ENCODE results near the gene ARRDC3.

ARRDC3 gene

DNA sequence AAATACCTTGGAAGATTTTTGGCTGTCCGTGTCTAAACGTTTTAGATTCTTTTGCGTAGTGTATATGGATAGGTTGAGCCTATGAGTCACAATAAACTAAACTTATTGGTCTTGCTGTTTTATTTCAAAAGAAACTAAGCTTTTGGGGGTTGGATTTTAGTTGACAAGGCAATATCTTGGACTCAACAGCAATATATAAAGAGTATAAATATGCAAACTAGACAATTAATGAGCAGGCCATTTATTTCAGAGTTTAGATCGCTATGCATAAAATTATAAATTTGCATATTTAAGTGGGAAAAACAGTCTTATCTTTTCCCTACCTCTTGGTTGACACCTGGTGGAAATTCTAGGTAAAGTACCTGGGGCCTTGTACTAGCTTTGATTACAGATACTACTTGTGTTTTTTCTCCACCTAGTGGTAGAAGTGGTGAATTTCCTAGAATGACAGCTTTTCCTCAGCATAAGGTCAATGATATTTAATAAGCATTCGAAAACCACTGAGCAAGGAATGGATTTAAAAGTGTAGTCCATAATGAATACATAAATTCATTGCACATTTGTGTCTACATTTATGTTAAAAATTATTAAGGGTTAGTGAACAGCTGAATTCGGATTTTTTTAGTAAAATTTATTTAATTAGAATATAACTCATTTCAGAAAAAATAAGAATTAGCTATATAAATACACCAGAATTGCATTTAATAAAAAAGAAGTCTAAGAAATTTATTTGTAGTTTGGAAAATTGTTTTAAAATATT lies 1.7 kb upstream of the ARRDC3 start:
- FAIRE-seq, result no peak
- DNase-seq (ENCODE audit: low spot score), result peak; percentile 60

DNA sequence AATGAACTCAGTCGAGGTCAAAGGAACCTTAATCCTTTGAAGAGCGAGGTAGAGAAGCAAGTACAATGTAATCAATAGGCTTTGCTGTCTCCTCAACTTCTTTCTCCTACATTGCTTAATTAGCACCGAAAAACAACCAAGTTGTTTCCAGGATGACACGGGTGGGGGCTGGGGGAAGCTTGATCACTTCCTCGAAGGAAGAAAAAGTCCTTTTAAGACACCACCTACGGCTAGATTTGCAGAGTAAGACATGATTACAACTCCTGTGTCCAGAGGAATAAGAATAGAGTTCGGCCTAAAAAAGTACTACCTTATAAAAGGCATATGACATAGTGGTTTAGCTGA lies 811 bp upstream of the ARRDC3 start:
- FAIRE-seq, result no peak
- no peak for DNase-seq (ENCODE audit: low spot score)

DNA sequence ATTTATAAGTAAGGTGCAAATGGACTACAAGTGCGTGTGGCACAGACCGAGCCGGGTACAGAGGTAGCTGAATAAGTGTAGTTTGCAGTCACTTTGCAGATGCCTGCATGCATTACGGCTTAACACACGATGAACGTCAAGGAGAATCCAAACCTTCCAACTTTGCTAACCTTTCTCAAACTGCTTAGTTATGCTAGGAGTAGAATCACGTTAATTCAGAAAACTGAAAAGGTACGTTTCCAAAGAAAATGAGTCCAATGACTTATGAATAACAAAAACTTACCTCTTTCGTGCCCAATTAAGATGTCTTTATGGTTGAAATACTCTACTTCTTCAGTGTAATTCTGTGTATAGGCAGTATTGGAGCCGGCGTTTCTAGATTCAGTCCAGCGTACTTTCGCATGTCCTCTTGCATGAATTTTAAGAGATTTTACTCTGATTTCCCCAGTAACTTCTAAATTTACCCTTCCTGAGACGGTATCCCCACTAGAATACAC lies 539 bp downstream of the ARRDC3 start:
- FAIRE-seq, result no peak
- no peak for DNase-seq (ENCODE audit: low spot score)

DNA sequence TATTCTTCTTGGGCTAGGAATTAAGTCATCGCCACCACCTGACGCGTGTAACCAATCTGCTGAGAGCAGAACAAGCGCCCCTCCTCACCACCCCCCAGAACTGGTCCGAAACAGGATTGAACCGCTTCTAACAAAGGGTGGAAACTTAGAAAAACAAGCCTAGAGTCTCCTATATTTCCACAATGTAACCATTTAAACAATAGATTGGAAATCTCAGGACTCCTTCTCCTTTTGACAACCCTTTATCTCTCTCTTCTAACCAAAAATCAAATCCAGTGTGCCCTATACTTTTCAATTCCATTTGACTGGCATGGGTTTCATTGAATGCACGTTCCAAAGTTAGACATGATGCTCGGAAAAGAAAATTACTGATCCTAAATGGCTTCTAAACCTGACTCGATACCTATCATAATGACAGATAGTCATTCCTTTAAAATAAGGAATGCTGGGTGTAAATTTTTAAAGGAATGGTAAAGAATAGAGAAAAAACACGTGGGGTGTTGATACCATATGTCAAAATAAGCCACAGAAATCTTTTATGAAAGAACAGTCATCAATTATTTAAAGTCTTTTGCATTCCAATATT lies 1.2 kb downstream of the ARRDC3 start:
- DNase-seq (ENCODE audit: low spot score) (peak; percentile 64), FAIRE-seq (no peak)

DNA sequence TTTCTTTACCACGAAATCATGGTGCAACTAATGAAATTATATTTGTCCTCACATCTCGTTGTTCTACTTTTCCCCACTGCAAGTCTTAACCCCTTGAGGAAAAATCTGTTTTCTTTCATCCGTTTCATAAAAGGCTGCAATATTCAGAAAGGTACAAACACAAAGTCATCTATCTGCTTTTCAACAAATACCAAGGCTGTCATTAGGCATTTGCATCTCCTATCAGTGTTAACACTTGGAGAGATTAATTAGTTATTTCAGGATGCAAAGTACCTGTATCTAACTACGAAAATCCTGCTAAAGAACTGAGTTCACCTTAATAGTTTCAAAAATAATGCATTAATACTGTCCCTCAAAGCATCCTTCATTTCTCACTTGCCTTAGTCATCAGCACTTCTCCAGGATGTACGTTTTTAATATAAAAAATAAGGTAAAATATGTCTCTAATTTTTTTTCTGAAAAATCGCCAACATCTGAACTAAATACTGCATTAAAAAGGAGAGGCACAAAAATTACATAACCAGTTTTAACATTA lies 1.8 kb downstream of the ARRDC3 start:
- FAIRE-seq, result no peak
- no peak for DNase-seq (ENCODE audit: low spot score)

DNA sequence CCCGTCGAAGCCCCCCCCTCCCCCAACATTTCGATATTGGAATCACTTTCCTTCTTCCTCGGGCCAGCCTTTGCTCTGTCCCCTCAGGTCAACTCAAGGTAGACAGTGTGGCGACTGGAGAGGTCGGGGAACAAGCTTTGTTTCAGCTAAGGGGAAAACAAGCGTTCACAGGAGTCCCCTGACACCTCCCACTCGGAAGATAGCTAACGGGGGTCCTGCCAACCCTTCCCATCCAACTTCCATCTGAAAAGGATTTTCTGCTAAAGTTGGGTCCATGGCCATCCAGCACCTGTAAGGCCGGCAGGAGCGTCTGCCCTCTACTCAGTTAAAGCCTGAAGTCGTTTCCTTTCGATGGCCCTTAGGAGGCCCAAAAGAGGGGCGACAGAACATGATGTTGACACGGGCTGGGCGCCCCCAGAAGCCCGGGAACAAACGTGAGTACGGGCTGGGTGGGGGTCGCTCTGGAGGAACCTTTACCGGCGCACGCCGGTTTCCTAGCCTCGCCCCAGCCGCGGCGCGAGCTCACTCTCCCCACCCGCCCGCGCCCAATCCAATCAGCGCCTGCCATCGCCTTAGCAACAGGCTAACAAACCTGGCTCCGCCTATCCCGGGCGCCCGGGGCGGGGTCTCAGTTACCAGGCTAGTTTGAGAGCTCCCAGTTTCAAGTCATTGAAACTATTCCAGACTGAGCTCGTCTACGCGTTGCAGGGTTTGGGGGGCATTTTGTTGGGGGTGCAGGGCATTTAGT lies 2.5 kb downstream of the ARRDC3 start:
- peak; percentile 89 for DNase-seq (ENCODE audit: low spot score)
- no peak for FAIRE-seq

DNA sequence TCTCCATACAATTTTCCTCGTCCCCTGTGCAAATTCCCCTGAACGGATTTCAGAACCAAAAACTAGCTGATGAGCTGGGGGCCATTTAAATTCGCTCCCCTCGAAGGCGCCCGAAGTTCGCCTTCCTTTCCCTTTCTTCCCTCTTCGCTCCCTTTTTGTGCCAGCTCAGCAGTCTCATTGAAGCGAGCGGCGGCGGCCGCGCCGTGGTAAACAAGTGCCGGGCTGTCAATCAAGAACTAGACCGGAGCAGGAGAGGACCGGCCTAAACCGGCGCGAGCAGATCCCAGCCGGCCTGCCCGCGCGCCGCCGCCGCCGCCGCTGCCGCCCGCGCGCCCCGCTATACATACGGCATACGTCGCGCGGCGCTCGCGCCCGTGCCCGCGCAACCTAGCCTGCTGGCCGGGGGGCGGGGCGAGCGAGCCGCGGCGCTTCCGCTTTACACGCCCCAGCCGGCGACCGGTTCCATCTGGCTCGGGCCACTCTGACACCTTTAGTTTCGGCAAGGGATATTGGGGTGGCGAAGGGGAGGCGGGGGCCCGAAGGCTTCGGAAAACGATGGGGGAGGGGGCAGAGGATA lies 3.1 kb downstream of the ARRDC3 start:
- FAIRE-seq, result peak; percentile 90

DNA sequence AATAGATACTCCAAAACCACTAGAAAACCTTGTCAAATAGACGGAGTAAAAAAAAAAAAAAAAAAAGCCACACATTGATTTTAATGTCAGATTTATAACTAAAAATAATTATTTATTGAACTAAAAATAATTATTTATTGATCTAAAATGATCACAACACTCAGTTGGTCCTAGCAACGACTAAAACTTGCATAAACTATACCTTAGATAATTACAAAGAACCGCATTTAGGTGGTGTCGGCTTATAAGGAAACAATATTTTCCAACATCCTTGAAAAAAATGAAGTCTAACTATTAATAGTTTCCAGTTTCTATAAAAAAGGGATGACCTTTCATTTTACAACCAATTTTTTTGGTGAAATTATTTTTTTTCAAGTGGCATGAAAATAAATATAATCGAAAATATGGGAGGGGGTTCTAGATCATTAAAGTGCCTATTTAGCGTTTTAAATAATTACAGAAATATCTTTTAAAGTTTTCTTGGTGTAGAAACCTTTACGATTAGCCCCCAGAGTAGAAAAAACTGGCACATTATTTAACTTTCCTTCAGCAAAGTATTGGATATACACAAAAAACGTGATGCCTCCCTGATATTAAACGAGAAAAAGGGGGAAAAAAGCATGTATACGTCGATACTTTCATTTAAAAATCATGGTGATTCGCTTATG lies 3.7 kb downstream of the ARRDC3 start:
- DNase-seq (ENCODE audit: low spot score), result no peak
- no peak for FAIRE-seq

More for the DNA sequence above, 3.1 kb downstream of the ARRDC3 start:
- DNase-seq (ENCODE audit: low spot score), result peak; percentile 86

DNA sequence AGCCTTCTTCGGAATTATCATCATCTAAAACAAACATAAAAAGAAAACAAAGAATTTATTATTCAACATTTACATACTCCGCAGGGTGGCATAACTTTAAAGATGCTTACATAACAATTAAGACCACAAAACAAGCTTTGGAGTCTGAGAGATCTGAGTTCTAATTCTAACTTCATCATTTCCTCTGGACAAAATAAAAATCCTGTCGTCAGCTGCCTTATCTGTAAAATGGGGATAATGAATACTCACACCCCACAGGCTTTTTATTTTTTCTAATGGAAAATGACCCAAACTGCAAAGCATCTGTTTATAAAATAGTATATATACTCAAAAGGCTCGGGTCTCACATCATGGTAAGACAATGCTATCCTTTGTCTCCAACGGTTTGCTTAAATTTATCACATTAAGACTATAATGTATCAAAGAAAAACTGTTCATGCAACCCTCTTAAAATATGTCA lies 4.3 kb downstream of the ARRDC3 start:
- no peak for DNase-seq (ENCODE audit: low spot score)
- FAIRE-seq, result no peak

DNA sequence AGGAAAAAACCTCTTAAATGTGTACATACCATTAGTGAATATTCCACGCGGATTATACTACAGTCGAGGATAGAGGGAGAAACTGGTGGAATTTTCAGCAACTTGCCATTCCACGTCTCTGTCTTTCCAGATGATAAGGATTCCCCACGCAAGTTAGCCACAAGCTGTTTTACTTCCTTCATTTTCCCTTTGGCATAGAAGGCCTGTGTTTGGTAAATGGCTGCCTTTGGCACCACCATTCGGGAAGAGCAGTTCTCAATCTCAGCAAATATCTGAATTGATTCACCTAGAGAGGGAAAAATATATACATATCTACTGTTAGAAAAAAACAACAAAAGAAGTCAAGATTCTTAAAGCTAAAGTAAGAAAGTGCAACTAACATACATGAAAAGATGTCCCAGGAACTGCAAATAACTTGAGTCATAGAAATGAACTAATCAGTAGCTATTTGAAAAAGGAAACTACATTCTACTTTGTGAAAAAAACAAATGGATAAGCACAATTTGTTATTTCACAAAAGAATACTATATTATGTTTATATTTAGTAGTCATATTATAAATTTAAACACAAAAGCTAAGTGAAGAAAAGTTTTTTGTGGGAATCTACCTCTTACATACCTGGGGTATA lies 8.1 kb downstream of the ARRDC3 start:
- DNase-seq (ENCODE audit: low spot score), result no peak
- FAIRE-seq, result no peak

DNA sequence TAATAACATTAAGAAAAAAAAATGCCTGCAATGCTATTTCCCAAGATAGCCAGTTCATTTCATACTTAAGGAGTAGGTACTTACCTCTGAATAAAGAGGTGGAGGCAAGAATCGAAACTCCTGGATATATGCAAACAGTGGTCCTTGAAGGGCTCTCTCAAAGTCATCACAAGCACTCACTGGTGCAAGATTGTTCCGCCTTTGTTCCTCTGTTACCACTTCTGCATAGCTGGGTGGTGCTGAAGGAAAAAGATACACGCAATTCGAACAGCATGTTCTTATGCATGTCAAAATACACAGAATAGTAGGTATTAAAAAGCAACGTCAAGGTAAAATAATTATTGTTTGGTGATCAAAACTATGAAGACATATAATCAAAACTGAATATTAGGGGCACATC lies 9.5 kb downstream of the ARRDC3 start:
- no peak for FAIRE-seq

DNA sequence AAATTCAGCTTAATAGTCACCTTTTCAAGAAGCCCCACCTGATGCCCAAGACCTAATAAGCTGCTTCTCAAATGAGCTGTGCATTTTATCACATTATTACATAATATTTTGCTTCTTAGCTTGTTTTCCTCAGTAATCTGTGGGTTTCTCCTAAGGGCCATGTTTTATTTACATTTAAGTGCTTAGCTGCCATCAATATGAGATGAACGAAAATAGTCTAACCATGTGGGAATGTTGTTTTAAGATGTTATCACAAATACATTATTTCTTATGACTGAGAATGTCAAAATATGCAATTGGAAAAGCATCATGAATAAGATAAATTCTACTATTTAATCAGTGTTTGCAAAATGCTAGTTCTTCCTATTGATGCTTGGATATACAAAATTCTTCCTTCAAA lies 10.1 kb downstream of the ARRDC3 start:
- DNase-seq (ENCODE audit: low spot score) (no peak), FAIRE-seq (no peak)

More for the DNA sequence above, 9.5 kb downstream of the ARRDC3 start:
- DNase-seq (ENCODE audit: low spot score), result no peak

DNA sequence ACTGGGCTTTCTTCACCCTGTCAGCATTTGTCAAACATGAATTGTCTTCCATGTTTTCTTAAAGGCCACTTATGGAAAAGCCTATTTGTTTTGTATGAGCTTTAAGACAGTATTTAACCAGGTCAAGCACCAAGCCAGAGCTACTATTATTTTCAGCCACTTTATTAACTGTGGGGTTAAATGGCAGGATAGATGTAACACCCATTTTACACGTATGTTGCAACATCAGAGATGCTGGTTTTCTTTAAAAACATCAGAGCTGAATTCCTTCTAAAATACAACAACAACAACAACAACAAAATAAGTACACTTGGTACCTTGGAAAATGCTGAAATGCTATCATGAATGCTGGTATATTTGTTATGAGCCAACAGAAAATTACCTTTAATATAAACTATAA lies 13.6 kb downstream of the ARRDC3 start:
- FAIRE-seq (no peak), DNase-seq (ENCODE audit: low spot score) (no peak)

DNA sequence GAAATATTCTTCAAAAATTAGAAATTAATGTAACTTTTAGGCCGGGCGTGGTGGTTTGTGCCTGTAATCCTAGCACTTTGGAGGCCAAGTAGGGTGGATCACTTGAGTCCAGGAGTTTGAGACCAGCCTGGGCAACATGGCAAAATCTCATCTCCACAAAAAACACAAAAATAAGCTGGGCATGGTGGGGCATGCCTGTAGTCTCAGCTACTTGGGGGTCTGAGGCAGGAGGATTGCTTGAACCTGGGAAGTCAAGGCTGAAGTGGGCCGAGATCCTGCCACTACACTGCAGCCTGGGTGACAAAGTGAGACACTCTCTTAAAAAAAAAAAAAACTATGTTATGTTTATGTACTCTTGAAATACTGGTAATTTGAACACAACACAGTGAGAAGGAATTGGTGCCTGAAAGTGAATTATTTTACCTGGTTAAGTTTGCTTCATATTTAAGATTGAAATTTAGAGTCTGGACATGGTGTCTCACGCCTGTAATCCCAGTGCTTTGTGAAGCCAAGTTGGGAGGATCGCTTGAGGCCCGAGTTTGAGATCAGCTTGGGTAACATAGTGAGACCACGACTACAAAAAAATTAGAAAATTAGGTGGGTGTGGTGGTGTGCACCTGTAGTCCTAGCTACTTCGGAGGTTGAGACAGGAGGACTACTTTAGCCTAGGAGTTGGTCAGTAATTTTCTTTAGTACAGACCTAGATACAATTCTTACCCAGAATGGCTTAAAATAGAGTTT lies 15.0 kb downstream of the ARRDC3 start:
- DNase-seq (ENCODE audit: low spot score) (no peak), FAIRE-seq (no peak)

DNA sequence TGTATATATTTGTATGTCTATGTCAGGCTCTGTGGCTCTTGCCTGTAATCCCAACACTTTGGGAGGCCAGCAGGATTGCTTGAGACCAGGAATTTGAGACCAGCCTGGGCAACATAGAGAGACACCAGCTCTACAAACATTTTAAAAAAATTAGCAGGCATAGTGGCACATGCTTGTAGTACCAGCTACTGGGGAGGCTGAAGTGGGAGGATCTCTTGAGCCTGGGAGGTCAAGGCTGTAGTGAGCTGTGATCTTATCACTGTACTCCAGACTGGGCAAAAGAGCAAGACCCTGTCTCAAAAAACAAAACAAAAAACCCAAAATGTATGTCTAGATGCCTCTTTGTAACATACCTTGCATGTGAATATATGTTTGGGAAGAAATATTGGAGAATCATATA lies 15.8 kb downstream of the ARRDC3 start:
- FAIRE-seq (no peak), DNase-seq (ENCODE audit: low spot score) (no peak)

DNA sequence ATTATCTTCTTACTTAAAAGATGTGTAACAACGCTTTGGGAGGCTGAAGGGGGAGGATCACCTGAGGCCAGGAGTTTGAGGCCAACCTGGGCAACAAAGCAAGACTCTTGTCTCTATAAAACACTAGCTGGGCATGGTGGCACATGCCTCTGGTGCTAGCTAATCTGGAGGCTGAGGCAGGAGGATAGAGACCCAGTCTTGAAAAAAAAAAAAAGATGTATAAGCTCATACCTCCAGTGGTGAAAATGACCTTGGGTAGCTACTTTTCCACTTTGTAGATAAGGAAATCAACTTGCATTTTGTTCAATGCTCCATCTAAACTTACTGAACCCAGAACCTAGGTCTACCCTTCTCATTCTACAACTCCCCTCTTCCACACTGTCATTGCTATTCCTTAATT lies 16.6 kb downstream of the ARRDC3 start:
- DNase-seq (ENCODE audit: low spot score) (no peak), FAIRE-seq (no peak)

DNA sequence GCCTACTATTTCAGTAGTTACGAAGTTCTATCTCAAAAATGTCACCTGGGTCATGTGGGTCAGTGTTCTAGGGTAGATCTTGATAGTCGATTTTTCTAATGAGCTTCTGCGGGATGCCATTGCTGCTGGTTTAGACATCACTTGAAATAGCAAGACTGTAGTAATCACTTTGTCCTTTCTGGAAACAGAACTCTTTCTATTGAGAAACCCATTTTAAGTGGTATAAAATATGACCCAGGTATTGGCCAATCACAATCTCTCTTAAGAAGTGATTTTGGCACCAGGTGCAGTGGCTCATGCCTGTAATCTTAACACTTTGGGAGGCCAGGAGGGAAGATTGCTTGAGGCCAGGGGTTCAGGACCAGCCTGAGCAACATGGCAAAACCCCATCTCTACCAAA lies 17.6 kb downstream of the ARRDC3 start:
- DNase-seq (ENCODE audit: low spot score), result no peak
- no peak for FAIRE-seq

DNA sequence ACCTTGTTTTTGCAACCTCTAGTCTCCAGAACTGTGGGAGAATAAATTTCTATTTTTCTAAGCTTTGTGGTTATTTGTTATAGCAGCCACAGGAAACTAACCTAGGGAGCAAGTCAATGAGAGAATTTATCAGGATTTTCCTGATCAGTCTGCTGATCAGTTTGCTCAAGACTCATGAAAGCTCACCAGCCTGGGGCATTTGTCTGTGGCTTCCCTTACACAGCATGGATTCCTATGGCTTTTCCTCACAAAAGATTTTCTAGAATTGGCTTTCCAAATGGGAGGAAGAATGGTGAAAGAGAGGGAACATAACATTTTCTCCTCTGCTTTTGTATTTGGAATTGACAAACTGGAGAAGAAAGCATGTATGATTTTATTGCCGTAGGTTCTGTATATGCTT lies 20.2 kb downstream of the ARRDC3 start:
- no peak for FAIRE-seq

DNA sequence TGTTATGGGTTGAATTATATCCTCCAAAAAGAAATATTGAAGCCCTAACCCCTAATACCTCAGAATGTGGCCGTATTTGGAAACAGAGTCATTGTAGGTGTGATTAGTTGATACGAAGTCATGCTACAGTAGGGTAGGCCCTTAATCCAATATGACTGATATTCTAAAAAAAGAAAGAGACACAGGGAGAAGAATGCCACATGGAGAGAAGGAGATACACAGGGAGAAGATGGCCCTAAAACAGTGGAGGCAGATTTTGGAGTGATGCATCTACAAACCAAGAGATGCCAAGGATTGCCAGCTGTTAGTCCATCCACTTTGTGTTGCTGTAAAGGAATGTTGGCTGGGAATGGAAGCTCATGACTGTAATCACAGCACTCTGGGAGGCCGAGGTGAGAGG lies 21.3 kb downstream of the ARRDC3 start:
- DNase-seq (ENCODE audit: low spot score) (no peak), FAIRE-seq (no peak)

More for the DNA sequence above, 20.2 kb downstream of the ARRDC3 start:
- no peak for DNase-seq (ENCODE audit: low spot score)

All from urothelium cell line (cell line).